Right forelimb (tissue), 1 donor: ENCODE data around the gene CDCP1.

Experiments used
- DNase-seq: peaks from one replicate; pipeline ENCODE4 v3.0.0-alpha.2; 2018

CDCP1 gene

GRCh38 chr3:45134758-45135521 lies 11.2 kb downstream of the CDCP1 start:
- DNase-seq = no peak

- no peak for DNase-seq
Observed at GRCh38 chr3:45132568-45133211, 13.5 kb downstream of the CDCP1 start.

GRCh38 chr3:45131201-45131600 lies 15.0 kb downstream of the CDCP1 start:
- no peak for DNase-seq

- no peak for DNase-seq
Observed at GRCh38 chr3:45130476-45130875, 15.7 kb downstream of the CDCP1 start.

GRCh38 chr3:45128950-45129349 lies 17.2 kb downstream of the CDCP1 start:
- DNase-seq = no peak

- DNase-seq = no peak
Observed at GRCh38 chr3:45127130-45127822, 18.9 kb downstream of the CDCP1 start.

GRCh38 chr3:45126730-45127129 lies 19.4 kb downstream of the CDCP1 start:
- DNase-seq = no peak

GRCh38 chr3:45125550-45126026 lies 20.6 kb downstream of the CDCP1 start:
- DNase-seq = no peak

GRCh38 chr3:45124956-45125355 lies 21.2 kb downstream of the CDCP1 start:
- DNase-seq = no peak

GRCh38 chr3:45124352-45124751 lies 21.8 kb downstream of the CDCP1 start:
- DNase-seq = no peak

- no peak for DNase-seq
Observed at GRCh38 chr3:45123581-45124269, 22.5 kb downstream of the CDCP1 start.

GRCh38 chr3:45123030-45123429 lies 23.1 kb downstream of the CDCP1 start:
- no peak for DNase-seq

- DNase-seq = no peak
Observed at GRCh38 chr3:45120359-45121158, 25.6 kb downstream of the CDCP1 start.

- no peak for DNase-seq
Observed at GRCh38 chr3:45119824-45120358, 26.3 kb downstream of the CDCP1 start.

GRCh38 chr3:45119376-45119775 lies 26.8 kb downstream of the CDCP1 start:
- DNase-seq = no peak

- DNase-seq = no peak
Observed at GRCh38 chr3:45118615-45119071, 27.5 kb downstream of the CDCP1 start.

- no peak for DNase-seq
Observed at GRCh38 chr3:45116350-45116749, 29.8 kb downstream of the CDCP1 start.

GRCh38 chr3:45113625-45114050 lies 32.5 kb downstream of the CDCP1 start:
- no peak for DNase-seq

GRCh38 chr3:45112939-45113338 lies 33.2 kb downstream of the CDCP1 start:
- DNase-seq = no peak

- no peak for DNase-seq
Observed at GRCh38 chr3:45110509-45110833, 35.7 kb downstream of the CDCP1 start.

GRCh38 chr3:45109771-45110508 lies 36.2 kb downstream of the CDCP1 start:
- DNase-seq = no peak
